Kidney glomerular epithelial cell (primary cell): ENCODE results near the gene FGGY.
"Not testable (repeated sequence)": the region's sequence is repeated elsewhere in the genome, so short reads cannot be mapped to it uniquely, and the experiment has no call there.

Experiments used
- DNase-seq: peaks from one replicate; lab custom pipeline; 2025; lab: John Stamatoyannopoulos, UW

Gene FGGY

DNA sequence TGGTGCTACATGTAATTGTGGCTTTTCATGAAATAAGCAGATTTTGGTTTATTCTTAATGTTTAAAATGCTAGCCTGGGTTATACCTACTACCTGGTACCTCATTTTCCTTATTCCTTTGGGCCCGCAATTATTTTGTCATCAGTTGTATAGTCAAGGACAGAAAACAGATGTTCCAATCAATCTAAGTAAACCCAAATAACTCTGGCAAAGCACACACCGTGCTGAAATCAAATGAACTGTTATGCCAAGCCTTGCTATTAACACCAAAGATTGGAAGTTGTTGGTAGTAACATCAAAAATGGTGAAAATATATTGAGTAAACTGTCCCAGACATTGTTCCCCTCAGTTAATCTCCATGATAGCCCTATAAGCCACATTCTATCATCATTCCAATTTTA, 248.9 kb downstream of the FGGY start:
- no peak for DNase-seq

GRCh38 chr1:59549066-59549837, 252.4 kb downstream of the FGGY start:
- no peak for DNase-seq

DNA sequence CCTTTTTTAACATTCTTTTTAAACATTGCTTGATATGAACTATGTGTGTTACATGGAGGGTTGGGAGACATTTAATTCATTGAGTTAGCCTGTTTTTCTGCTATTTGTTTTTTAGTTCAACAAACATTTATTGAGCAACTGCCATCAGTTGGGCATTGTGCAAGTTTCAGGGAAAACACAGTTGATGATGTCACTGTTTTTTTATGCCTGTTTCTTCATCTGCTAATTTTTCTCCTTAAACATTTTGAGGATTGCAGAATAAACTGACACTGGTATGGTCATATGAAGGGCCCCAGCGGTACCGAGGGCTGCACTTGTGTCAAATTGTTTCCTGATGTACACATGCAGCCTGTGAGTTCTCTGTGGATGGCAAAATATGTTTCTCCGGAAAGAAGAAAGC, 253.0 kb downstream of the FGGY start:
- no peak for DNase-seq

- no peak for DNase-seq
Measured at GRCh38 chr1:59552007-59552406, 255.1 kb downstream of the FGGY start.

DNA sequence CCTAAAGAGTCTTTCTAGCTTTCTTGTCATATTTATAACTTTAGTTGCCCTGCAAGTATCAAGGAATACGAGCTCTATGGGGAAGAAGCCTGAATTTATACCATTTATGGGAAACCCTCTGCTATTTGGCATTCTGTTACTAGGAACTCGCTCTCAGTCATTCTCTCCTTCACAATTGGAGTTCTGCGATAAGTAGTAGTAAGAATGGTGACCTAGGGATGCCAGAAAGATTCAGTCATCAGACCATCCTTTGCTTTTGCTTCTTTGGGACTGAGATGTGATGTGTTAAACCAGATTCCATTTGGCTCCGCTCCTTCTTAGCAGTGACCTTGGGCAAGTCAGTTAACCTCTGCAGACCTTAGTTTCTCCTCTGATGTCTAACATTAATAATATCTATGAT, 256.5 kb downstream of the FGGY start:
- DNase-seq = no peak

DNA sequence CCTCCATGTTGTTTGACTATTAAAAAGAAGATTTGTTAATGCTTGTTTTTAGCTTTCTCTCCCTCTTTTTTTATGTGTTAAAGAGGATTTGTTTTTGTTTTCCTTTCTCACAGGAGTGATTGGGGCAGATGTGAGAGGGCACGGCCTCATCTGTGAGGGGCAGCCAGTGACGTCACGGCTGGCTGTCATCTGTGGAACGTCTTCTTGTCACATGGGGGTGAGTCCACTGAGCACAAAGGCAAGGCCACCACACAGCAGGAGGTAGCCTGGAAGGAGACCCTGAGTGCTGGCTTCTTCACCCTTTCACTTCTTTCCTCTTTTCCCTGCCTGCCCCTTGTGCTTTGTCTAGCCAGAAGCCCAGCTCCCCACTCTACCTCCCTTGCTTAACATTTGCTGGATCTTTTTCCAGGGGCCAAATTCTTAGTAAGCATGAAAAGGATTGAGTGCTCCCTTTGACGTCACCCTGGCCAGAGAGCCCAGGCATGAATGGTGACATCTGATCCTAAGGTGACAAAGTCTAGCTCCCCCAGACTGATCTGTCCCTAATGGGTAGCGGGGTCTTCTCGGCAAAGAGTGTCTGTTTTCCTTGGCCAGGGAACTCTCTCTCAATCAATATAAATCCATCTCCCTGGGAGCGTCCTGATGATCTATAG, 257.2 kb downstream of the FGGY start:
- DNase-seq = no peak

DNA sequence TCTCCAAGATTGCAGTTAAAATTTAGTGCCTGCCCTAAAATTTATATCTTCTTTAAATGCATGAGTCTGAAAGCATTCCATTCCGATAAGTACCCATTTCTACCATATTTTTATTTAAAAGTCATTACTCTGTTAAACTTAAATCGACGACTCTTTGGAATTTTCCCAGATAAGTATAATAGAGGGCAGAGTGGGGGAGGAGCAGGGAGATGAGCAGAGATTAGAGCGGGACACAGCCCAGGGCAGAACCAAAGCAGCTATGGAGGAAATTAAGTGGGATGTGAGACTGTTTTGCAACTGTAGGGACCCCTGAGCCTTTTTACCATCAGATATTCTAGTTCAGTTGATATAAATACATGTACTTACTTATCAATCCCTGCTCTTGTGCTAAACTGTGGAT, 257.9 kb downstream of the FGGY start:
- DNase-seq = no peak

DNA sequence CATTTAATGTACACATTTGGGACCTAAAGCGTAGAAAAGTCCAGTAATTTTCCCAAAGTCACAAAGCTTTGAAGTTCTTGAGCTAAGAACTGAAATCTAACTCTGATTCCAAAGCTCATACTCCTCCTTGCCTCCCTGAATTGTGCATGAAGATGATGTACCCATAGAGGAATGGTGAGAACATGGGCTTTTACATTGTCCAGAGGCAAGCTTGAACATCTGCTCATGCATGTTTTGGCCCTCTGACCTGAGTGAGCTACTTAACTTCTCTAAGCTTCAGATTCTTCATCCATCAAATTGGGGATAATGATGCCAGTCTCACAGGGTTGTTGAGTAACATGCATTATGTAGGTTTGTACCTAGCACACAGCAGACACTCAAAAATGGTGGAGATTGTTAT, 259.5 kb downstream of the FGGY start:
- no peak for DNase-seq

GRCh38 chr1:59556802-59557548, 260.1 kb downstream of the FGGY start:
- no peak for DNase-seq

GRCh38 chr1:59557549-59557885, 260.6 kb downstream of the FGGY start:
- no peak for DNase-seq

- DNase-seq = not testable (repeated sequence)
Measured at GRCh38 chr1:59558580-59558979, 261.7 kb downstream of the FGGY start.

DNA sequence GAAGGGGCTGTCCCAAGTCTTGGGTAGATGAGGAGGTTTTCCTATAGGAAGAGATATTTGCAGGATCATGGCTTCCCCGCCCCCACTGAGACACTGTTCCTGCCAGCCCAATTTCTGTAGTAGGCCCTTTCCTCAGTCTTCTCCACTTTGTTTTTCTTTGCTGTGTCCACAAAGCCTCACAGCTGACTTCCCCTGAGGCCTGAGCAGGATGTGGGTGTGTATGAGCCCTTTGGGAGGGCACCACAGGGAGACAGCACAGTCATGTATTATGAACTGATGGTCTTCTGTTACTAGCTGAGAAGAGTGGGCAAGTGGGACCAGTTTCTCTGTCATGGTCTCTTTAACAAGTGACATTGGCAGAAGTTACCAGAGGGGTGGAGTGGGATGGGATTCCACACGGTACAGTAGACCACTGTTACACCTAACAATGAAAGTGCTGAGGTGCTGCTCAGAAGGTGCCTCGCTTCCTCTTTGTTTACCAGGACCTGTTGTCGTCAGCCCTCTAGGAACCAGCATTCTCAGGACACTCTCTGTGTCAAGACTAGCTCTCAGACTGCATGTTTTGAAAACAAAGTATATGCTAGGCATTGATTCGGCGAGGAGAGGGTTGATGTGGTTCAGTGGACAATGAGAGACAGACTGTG, 264.0 kb downstream of the FGGY start:
- DNase-seq = no peak

DNA sequence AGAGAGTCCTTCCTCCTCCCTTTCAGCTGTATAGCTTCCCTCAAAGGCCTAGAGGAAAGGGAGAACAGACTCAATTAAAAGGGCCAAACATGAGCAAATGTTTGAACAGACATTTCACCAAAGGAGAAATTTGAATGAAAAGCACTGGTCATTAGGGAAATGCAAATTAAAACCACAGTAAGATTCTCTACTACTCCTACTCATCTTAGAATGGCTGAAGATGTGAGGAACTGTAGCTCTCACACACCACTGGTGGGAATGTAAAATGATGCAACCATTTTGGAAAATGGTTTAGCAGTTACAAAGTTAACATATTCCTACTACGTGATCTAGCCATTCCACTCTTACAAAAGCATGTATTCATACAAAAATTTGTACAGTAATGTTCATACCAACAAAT, 264.9 kb downstream of the FGGY start:
- DNase-seq = no peak

DNA sequence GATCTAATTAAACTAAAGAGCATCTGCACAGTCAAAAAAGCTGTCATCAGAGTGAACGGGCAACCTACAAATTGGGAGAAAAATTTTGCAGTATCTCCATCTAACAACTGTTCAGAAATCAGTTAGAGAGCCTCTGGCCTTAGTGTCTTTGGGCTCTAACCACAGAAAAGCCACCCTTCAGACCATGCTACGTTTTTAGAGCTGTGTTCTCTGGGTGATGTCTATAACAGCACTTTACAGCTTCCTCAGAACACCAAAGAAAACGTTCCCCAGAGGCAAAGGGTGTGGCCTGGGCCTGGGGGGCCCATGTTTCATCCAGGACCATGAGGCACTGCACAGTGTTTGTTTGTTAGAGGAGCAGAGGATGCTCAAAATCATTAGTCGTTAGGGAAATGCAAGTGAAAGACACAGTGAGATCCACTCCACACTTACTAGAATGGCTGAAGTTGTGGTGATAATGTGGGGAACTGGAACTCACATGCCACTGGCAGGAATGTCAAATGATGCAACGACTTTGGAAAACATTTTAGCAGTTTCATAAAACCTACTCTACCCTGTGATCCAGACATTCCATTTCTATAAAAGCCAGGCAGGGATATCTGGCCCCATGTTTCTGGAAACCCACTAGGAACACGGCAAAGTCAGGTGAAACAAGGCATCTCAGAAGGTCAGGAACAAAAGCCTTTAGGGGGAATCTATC, 267.4 kb downstream of the FGGY start:
- no peak for DNase-seq

DNA sequence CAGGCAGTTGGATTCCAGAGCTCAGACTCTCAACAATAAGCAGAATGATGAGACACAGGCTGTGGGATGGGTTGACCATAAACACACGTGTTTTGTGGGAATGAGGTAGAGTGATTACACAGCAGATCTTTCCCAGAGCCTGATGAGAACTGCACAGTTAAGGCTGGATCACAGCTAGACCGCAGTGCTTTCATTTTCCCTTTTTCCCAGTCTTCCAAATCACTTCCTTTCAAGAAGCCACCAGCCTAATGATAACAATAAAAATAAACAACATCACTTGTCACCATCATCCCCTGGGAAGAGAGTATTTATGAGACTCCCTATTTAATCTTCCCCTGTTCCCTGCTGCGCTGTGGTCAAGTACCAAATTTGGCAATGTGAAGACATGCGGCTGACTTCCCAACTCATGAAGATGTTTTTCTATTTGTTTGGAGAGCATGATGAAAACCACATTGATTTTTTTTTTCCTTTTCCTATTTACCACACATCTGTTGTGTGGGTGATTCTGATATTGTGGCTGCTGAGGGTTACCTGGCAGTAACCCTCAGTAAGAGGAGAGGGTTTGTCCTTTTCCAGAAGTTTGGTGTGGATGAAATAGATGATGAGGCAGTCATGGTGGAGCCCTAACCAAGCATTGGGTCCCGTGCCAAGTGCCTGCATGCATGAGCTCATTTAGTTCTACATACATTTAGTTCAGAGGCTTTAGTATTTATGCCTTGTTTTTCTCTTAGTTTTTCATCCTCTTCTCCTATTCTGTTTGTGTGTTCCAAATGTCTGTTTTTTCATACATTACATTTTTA, 268.9 kb downstream of the FGGY start:
- DNase-seq = no peak

- peak; percentile 4 for DNase-seq
Measured at GRCh38 chr1:59568158-59568935, 271.5 kb downstream of the FGGY start.

GRCh38 chr1:59569198-59569597, 272.3 kb downstream of the FGGY start:
- no peak for DNase-seq

- DNase-seq = no peak
Measured at GRCh38 chr1:59570524-59570923, 273.6 kb downstream of the FGGY start.

DNA sequence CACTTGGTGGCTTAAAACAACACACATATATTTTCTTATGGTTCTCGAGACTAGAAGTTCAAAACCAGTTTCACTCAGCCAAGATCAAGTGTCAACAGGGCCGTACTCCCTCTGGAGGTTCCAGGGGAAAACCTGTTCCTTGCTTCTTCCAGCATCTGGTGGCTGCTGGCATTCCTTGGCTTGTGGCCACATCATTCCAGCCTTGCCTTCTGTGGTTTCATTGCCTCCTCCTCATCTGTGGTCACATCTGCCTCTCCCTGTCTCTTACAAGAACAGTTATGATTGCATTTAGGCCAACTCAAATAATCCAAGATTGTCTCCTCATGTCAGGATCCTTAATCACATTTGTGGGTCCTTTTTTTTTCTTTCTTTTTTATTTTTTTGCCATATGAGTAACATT, 277.2 kb downstream of the FGGY start:
- DNase-seq = no peak

DNA sequence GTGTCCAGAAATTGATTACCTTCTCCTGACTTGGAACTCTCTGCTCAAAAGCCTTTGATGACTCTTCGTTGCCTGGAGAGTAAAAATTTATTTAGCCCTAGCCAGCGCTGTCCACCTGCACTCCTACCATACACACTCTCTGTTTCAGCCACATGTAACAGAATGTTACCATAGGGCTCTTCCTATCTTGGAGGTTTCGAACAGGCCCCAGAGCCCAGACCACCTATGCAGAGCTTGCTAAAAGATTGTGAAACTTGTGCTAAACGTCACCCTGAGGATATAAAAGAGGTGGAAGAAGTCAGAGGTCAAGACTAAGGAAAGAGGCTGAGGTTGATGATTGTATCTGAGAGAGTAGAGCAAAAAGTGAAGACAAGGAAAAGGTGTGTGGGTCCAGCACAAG, 280.9 kb downstream of the FGGY start:
- DNase-seq = no peak

DNA sequence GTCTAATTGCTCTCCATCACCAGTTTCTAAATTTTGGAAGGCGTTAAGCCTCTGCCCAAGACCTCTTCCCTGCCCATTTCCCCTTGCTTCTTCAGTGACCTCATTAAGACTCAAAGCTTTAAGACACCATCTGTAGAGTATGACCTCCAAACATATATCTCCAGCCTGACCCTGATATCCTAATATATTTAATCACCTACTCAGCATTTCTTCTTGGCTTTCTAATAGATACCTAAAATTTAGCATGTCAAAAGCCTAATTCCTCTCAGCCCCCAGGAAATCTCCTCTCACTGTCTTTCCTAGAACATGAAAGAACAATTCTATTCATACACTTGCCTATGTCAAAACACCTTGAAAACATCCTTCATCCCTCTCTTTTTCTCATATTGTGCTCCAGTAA, 282.3 kb downstream of the FGGY start:
- no peak for DNase-seq
